ENCODE measurements around the gene NT5C2. TPM values are rescaled to one million over a fixed set of nuclear protein-coding genes. Genes with fewer than 3 reads are reported as not detected.

Gene NT5C2
- total RNA-seq, 1 donor from 2014 or later, result 81.0 TPM

- H3K4me3 Mint-ChIP-seq (ENCODE audit: unreplicated experiment), result no peak overlapping the region
- H3K36me3 Mint-ChIP-seq (ENCODE audit: low read depth), result peaks cover 13% of the 10 kb centered on the region
- no peaks in the 10 kb centered on the region for H3K27me3 Mint-ChIP-seq (ENCODE audit: low read depth)
- H3K4me1 Mint-ChIP-seq (ENCODE audit: low read depth), result peaks cover 35% of the 10 kb centered on the region
- no peaks in the 10 kb centered on the region for H3K9me3 Mint-ChIP-seq (ENCODE audit: low read depth)
- TF ChIP-seq CTCF (IDR thresholded peaks at IDR 0.05), result no peak
- no peak for DNase-seq (ENCODE audit: low spot score)
- no peak overlapping the region for H3K27ac Mint-ChIP-seq (ENCODE audit: unreplicated experiment)
These were observed 35.8 kb downstream of the NT5C2 start for GRCh38 chr10:103157246-103157645.

DNA sequence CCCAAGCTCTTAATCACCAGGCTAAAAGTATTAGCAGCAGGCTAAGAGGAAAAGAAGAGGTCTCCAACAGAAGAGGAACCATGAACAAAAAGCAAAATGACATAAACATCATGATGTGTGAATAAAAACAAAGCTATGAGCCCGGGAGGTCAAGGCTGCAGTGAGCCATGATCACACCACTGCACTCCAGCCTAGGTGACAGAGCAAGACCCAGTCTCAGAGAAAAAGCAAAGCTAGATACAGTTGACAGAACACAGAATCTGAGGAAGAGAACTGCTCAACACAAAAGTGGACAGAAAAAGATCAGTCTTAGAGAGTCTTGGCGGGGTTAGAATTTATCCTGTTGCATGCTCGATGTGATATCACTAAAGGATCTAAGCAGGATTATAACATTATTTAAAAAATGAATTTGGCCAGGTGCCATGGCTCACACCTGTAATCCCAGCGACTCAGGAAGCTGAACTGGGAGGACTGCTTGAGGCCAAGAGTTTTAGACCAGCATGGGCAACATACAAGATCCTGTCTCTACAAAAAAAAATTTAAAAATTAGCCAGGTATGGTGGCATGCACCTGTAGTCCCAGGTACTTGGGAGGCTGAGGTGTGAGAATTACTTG is 37.5 kb downstream of the NT5C2 start:
- DNase-seq (ENCODE audit: low spot score), result no peak
- TF ChIP-seq CTCF (IDR thresholded peaks at IDR 0.05), result no peak
- peaks cover 12% of the 10 kb centered on the region for H3K36me3 Mint-ChIP-seq (ENCODE audit: low read depth)
- H3K9me3 Mint-ChIP-seq (ENCODE audit: low read depth), result no peaks in the 10 kb centered on the region
- peak overlapping the region; percentile 76 for H3K27ac Mint-ChIP-seq (ENCODE audit: unreplicated experiment)
- H3K4me3 Mint-ChIP-seq (ENCODE audit: unreplicated experiment), result no peak overlapping the region
- H3K4me1 Mint-ChIP-seq (ENCODE audit: low read depth), result peaks cover 35% of the 10 kb centered on the region
- no peaks in the 10 kb centered on the region for H3K27me3 Mint-ChIP-seq (ENCODE audit: low read depth)

- no peak for TF ChIP-seq CTCF (IDR thresholded peaks at IDR 0.05)
- no peak for DNase-seq (ENCODE audit: low spot score)
- Mint-ChIP-seq H3K4me1 (ENCODE audit: low read depth) (peaks cover 44% of the 10 kb centered on the region), H3K9me3 (ENCODE audit: low read depth) (no peaks in the 10 kb centered on the region), H3K36me3 (ENCODE audit: low read depth) (peaks cover 15% of the 10 kb centered on the region), H3K27ac (ENCODE audit: unreplicated experiment) (peak overlapping the region; percentile 82), H3K27me3 (ENCODE audit: low read depth) (no peaks in the 10 kb centered on the region), H3K4me3 (ENCODE audit: unreplicated experiment) (no peak overlapping the region)
These were observed 38.4 kb downstream of the NT5C2 start for GRCh38 chr10:103154521-103155299.

DNA sequence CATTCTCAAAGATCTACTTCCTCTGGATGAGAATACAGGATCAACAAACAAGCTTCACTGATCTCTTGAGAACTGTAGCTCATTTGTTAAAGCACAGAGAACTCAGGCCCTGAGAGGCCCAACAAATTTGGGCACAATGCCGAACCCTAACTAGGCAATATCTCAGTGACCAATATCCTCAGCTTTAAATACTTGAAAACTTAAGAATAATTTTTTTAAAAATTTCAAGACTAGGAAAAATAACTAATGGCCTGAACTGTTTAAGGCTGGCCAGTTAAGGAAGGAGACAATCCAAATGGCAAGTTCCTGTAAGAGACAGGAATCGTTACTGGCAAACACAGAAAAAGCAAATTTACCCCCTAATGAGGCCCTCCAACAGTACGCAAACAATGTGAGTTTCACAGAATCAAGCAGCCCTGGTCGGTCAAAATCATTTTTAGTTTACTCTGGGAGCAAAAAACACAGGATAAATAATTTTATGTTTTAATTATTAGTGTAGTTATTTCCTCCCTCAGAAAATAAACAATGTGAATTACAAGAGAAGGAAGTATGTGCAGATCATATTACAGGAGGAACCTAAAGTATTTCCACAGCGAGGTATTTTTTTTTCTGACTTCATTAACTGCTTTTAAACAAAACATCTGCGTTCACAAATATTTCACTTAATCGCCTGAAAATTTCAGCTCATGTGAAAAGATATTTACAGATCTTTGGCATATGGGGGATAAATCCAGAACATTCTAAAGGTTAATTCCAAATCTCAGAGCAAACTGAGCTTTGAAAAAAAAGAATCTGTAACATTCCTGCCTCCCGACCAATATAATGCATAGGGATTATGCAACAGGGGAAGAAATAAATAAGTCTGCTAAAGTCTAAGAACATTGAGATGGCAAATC is 39.5 kb downstream of the NT5C2 start:
- H3K36me3 Mint-ChIP-seq (ENCODE audit: low read depth), result peaks cover 12% of the 10 kb centered on the region
- no peak for TF ChIP-seq CTCF (IDR thresholded peaks at IDR 0.05)
- no peaks in the 10 kb centered on the region for H3K9me3 Mint-ChIP-seq (ENCODE audit: low read depth)
- peak overlapping the region; percentile 42 for H3K4me3 Mint-ChIP-seq (ENCODE audit: unreplicated experiment)
- H3K27me3 Mint-ChIP-seq (ENCODE audit: low read depth), result no peaks in the 10 kb centered on the region
- peaks cover 47% of the 10 kb centered on the region for H3K4me1 Mint-ChIP-seq (ENCODE audit: low read depth)
- no peak for DNase-seq (ENCODE audit: low spot score)
- peak overlapping the region; percentile 87 for H3K27ac Mint-ChIP-seq (ENCODE audit: unreplicated experiment)

Measured in chondrocyte (in vitro differentiated cells).